ENCODE data around the gene SCNN1B.
"Not testable (repeated sequence)": the region's sequence is repeated elsewhere in the genome, so short reads cannot be mapped to it uniquely, and the experiment has no call there.

The SCNN1B gene

DNA sequence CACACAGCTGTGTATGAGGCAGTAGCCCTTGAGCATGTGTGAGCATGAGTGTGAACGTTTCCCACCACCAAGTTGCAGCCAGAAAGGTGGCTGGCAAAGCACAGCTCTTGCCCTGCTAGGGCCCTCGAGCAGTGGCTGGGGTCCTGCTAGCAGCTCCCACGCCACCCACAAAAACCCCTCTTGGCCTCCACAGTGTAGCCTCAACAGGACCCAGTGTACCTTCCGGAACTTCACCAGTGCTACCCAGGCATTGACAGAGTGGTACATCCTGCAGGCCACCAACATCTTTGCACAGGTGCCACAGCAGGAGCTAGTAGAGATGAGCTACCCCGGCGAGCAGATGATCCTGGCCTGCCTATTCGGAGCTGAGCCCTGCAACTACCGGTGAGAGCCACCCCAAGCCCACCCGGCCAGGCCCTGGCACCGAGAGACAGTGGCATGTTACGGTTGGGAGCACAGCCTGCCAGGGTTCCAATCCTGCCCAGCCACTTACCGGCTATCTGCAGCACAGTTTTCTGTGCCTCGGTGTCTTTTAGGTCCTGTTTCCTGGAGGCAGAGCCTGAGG is 53.1 kb downstream of the SCNN1B start:
- no peak overlapping the region for H3K4me3 ChIP-seq (ENCODE audit: low read depth, low read length)
- TF ChIP-seq, protein P1, sequence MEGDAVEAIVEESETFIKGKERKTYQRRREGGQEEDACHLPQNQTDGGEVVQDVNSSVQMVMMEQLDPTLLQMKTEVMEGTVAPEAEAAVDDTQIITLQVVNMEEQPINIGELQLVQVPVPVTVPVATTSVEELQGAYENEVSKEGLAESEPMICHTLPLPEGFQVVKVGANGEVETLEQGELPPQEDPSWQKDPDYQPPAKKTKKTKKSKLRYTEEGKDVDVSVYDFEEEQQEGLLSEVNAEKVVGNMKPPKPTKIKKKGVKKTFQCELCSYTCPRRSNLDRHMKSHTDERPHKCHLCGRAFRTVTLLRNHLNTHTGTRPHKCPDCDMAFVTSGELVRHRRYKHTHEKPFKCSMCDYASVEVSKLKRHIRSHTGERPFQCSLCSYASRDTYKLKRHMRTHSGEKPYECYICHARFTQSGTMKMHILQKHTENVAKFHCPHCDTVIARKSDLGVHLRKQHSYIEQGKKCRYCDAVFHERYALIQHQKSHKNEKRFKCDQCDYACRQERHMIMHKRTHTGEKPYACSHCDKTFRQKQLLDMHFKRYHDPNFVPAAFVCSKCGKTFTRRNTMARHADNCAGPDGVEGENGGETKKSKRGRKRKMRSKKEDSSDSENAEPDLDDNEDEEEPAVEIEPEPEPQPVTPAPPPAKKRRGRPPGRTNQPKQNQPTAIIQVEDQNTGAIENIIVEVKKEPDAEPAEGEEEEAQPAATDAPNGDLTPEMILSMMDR (IDR thresholded peaks at IDR 0.05; ENCODE audit: low read depth, low read length) = no peak

DNA sequence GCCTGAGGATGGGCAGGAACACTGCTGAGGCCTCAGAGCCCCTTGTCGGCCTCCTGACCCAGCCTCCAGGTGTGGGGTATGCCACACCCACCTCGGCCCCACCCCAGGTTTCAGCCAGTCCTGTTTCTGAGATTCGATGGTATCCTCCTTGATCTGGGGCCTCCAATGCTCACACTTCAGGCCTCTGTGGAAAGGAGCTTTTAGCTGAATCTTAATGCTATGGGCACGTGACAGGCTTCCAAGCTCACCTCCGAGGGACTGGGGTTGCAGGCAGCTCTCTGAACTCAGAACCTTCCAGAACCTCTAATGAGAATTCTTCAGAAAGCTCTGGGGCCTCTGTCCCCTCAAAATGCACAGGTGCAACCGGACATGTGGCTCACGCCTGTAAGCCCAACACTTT is 54.8 kb downstream of the SCNN1B start:
- TF ChIP-seq, protein P1 (IDR thresholded peaks at IDR 0.05; ENCODE audit: low read depth, low read length) = no peak
- no peak overlapping the region for H3K4me3 ChIP-seq (ENCODE audit: low read depth, low read length)

DNA sequence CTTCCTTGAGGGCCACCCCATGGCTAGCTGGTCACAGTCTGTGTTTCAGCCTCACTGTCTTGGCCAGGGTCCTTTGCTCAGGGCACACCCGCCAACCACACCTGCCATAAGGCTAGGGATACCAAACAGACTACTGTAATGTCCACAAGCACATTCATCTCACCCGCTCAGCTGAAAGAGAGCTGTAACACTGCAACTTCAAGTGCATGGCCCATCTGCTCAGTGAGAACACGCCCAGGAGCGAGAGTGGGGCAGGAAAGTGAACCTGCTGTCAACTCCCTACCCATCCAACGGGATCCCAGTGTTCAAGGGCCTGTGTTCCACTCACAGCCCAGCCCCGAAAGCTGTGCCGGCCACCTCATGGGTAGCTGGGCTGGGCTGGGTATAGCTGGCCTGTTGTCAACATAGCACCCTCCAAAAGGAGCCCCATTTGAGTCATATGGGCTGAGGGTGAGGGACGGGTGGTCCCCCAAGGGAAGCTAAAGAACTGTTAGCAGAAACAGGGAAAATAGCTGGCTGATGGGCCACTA is 55.7 kb downstream of the SCNN1B start:
- H3K4me3 ChIP-seq (ENCODE audit: low read depth, low read length) = no peak overlapping the region
- TF ChIP-seq, protein P1 (IDR thresholded peaks at IDR 0.05; ENCODE audit: low read depth, low read length) = no peak

DNA sequence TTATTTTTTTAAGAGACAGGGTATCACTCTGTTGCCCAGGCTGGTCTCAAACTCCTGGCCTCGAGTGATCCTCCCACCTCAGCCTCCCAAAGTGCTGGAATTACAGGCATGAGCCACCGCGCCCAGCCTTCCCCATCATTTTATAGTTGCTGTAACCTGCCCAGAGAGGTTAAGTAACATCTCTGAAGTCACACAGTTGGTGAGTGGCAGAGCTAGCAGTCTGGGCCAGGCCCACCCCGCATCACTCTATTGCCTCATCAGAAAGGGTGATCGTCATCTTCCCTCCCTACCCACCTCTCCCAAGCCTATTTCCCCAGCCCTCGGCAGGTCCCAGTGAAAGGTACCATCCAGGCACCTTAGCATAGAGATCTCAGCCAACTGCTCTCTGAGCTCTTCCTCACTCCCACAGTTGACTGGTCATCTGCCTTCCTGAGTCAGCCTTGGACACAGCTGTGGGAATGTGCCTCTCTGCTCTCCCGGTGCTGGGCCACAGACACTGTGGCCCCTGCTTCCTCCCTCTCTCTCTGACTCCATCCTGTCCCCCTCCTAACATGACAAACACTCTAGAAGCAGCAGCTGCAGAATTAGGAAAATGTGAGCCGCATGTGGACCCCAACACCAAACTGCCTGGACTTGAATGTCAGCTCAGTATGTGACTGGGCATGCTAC is 57.1 kb downstream of the SCNN1B start:
- H3K4me3 ChIP-seq (ENCODE audit: low read depth, low read length) = no peak overlapping the region
- TF ChIP-seq, protein P1 (IDR thresholded peaks at IDR 0.05; ENCODE audit: low read depth, low read length) = no peak

DNA sequence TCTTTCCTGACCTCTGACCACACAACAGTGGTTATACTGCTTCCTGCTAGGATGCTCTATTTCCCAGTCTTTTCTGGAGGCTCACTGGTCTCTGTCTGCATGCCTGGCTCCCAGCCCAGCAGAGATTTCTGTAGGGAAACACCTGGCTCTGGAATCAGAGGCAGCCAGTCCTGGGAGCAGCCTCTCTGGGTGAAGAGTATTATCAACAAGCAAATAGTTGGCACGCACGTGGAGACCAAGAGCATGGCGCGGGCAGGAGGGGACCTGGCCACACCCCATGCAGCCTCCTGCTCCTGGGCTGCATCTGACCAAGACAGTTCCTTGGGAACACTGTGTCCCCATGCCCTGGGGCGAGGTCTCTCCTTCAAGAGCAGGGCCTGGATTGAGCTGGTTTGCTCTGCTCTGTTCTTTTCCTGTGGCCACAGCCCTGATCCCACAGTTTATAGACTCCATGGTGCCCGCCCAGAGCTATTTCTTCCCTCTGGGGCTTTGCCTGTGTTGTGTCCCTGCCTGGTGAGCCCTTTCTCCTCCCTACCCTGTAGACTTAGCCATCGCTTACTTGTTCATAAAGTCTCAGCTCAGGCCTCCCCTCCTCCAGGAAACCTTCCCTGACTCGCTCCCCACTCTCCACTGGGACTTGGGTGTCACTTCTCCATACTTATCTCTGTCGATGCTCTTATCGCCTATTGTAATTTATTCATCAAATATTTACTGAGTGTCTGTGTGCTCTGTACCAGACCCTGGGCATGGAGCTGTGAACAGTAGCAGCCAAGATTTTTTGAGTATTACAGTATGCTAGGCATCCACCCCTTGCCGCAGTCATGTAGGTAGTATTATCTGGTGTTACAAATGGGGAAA is 60.6 kb downstream of the SCNN1B start:
- TF ChIP-seq, protein P1 (IDR thresholded peaks at IDR 0.05; ENCODE audit: low read depth, low read length) = no peak
- no peak overlapping the region for H3K4me3 ChIP-seq (ENCODE audit: low read depth, low read length)

DNA sequence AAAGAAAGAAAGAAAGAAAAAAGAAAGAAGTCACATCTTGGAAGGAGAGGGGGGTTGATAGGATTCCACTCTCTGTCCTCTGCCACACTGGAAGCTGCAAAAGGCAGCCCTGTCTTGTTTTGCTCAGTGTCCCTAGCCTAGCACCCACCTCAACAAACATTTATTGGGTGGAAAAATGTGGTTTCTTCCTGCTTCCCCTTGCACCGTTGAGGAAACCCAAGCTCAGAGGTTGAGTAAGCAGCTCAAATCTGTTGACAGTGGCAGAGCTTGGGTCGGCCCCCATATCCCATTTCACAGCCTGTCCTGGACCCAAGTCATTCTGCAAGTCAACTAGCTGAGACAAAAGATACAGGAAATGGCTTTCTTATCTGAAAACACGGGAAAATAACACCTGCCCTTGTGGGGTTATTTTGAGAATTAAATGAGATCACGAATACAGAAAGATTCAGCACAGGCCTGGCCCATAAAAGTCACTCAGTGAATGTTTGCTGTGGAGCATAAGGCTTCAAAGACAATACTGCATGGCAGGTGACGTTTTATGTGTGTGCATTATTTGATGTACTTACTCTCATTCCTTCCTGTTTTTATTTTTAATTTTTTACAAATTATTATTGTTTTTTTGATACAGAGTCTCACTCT is 63.6 kb downstream of the SCNN1B start:
- TF ChIP-seq, protein P1 (IDR thresholded peaks at IDR 0.05; ENCODE audit: low read depth, low read length) = no peak
- no peak overlapping the region for H3K4me3 ChIP-seq (ENCODE audit: low read depth, low read length)

DNA sequence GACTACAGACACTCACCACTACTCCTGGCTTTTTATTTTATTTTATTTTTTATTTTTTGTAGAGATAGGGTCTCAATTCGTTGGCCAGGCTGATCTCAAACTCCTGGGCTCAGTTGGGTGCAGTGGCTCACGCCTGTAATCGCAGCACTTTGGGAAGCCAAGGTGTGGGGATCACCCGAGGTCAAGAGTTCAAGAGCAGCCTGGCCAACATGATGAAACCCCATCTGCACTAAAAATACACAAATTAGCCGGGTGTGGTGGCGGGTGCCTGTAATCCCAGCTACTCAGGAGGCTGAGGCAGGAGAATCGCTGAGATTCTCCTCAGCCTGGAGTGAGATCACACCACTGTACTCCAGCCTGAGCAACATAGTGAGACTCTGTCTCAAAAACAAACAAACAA is 64.2 kb downstream of the SCNN1B start:
- H3K4me3 ChIP-seq (ENCODE audit: low read depth, low read length) = not testable (repeated sequence)
